Small intestine (tissue), 16 donors: ENCODE results near the gene PLAA. TPM values are rescaled to one million over a fixed set of nuclear protein-coding genes. Genes with fewer than 3 reads are reported as not detected.

Experiments used
- DNase-seq, 2 donors: peaks; one replicate each; pipeline versions ENCODE4 v3.0.0 to v3.0.0-alpha.2; 2013
- FAIRE-seq: peaks from 2 replicates; lab custom pipeline; 2012; peaks lifted over from hg19 to GRCh38; lab: Jason Lieb, UNC
- H3K27ac ChIP-seq, 3 donors: one replicate each; pipeline ENCODE4 v1.5.1; 2013; ENCODE audit warnings: low read length in 2 of 3, mild to moderate bottlenecking in 2 of 3, control low read depth in 1 of 3, inconsistent platforms in 1 of 3, low read depth in 1 of 3, moderate library complexity in 1 of 3
- H3K27me3 ChIP-seq, 3 donors: one replicate each; pipeline ENCODE4 v1.6.1; 2013; ENCODE audit warnings: low read length in 3 of 3, inconsistent platforms in 1 of 3; ENCODE audit not compliant: control insufficient read depth in 3 of 3, insufficient read depth in 3 of 3
- H3K36me3 ChIP-seq, 3 donors: one replicate each; pipeline ENCODE4 v1.6.1; 2013; ENCODE audit warnings: low read length in 3 of 3, inconsistent platforms in 1 of 3, low read depth in 1 of 3, mild to moderate bottlenecking in 1 of 3, moderate library complexity in 1 of 3; ENCODE audit not compliant: control insufficient read depth in 3 of 3, insufficient read depth in 2 of 3
- H3K4me1 ChIP-seq, 3 donors: one replicate each; pipeline ENCODE4 v1.6.1; 2013; ENCODE audit warnings: low read length in 2 of 3, inconsistent platforms in 1 of 3, low read depth in 1 of 3, mild to moderate bottlenecking in 1 of 3, moderate library complexity in 1 of 3; ENCODE audit not compliant: control insufficient read depth in 3 of 3, insufficient read depth in 2 of 3
- H3K4me3 ChIP-seq, 3 donors: one replicate each; pipeline ENCODE4 v1.5.1; 2013; ENCODE audit warnings: low read length in 3 of 3, control low read depth in 1 of 3, inconsistent platforms in 1 of 3, low read depth in 1 of 3, mild to moderate bottlenecking in 1 of 3, moderate library complexity in 1 of 3
- H3K9me3 ChIP-seq, 2 donors: one replicate each; pipeline ENCODE4 v1.6.1; 2013; ENCODE audit warnings: low read depth in 1 of 2, low read length in 1 of 2; ENCODE audit not compliant: control insufficient read depth in 2 of 2, insufficient read depth in 1 of 2
- WGBS, 3 donors: extraction: QIAGEN DNeasy Blood & Tissue Kit; methylation state at CpG; one replicate each; pipeline ENCODE4 v1.1.7; 2013; 5-methylcytosine and 5-hydroxymethylcytosine counted together
- long read RNA-seq, 10 donors: transcript quantifications; one replicate each; lab custom pipeline, GENCODE V29; 2026
- polyA plus RNA-seq, 4 donors: library from polyadenylated mRNA; stranded (reverse) in 3 of 4; unstranded in 1 of 4; fragments of 200-250 nt in 3 of 4; fragments of 120-200 nt in 1 of 4; gene quantifications; one replicate each; pipeline versions ENCODE4 v1.2.1 to v1.2.3, GENCODE V29; 2013
- donor health status: healthy with polysubstance abuse.
- donor health status: control.
- donor health status: control.
- donor health status: Bipolar disorder and iron deficiency.
- donor health status: healthy.

PLAA gene
- polyA plus RNA-seq, result 10 to 100 TPM; 10.1 to 23.7 (median 12.4) TPM
- long read RNA-seq, donor 1, full-length matches to known transcripts, result 4 of 27 reads
- long read RNA-seq, donor 1, partial matches to known transcripts, result 23 of 27 reads
- long read RNA-seq, donor 1, other reads (novel, unspliced or antisense), result 0 of 27 reads
- long read RNA-seq, donor 2, full-length matches to known transcripts, result 2 of 2 reads
- long read RNA-seq, donor 2, partial matches to known transcripts, result 0 of 2 reads
- long read RNA-seq, donor 2, other reads (novel, unspliced or antisense), result 0 of 2 reads
- long read RNA-seq, donor 3, partial matches to known transcripts, result 0 of 1 reads
- long read RNA-seq, donor 3, other reads (novel, unspliced or antisense), result 0 of 1 reads
- long read RNA-seq, donor 4, result 0 reads
- long read RNA-seq, donor 5, full-length matches to known transcripts, result 1 of 1 reads
- long read RNA-seq, donor 5, partial matches to known transcripts, result 0 of 1 reads
- long read RNA-seq, donor 5, other reads (novel, unspliced or antisense), result 0 of 1 reads
- long read RNA-seq, donor 6, full-length matches to known transcripts, result 4 of 4 reads
- long read RNA-seq, donor 6, partial matches to known transcripts, result 0 of 4 reads
- long read RNA-seq, donor 6, other reads (novel, unspliced or antisense), result 0 of 4 reads
- long read RNA-seq, donor 7, full-length matches to known transcripts, result 8 of 8 reads
- long read RNA-seq, donor 7, partial matches to known transcripts, result 0 of 8 reads
- long read RNA-seq, donor 7, other reads (novel, unspliced or antisense), result 0 of 8 reads
- long read RNA-seq, donor 8, full-length matches to known transcripts, result 1 of 1 reads
- long read RNA-seq, donor 8, partial matches to known transcripts, result 0 of 1 reads
- long read RNA-seq, donor 8, other reads (novel, unspliced or antisense), result 0 of 1 reads
- long read RNA-seq, donor 9, result 0 reads
- long read RNA-seq, donor 10, full-length matches to known transcripts, result 4 of 12 reads
- long read RNA-seq, donor 10, partial matches to known transcripts, result 8 of 12 reads
- long read RNA-seq, donor 10, other reads (novel, unspliced or antisense), result 0 of 12 reads

- Histone ChIP-seq H3K9me3 (no peaks in the 10 kb centered on the region), H3K27me3 (no peaks in the 10 kb centered on the region), H3K4me1 (peaks cover 1 to 20% (median 12%) of the 10 kb centered on the region in 3 donors), H3K4me3 (peak within 1 kb of the TSS; percentile 83 to 94 (median 91)), H3K27ac (peak within 1 kb of the TSS; percentile 95 to 100 (median 98)), H3K36me3 (peaks cover 0 to 2% (median 0%) of the 10 kb centered on the region in 3 donors)
- FAIRE-seq (no peak), DNase-seq (peak; percentile 93 to 96)
- 0 to 1% (median 0%) methylated on average over 66 to 76 of the region's 76 CpGs for WGBS, 3 donors
These were observed at the start of gene PLAA for GRCh38 chr9:26946753-26947727. Gene PLAA, minus strand, starts transcription at chr9:26947242. Its CDS starts 197 bp downstream, at chr9:26947045.

DNA sequence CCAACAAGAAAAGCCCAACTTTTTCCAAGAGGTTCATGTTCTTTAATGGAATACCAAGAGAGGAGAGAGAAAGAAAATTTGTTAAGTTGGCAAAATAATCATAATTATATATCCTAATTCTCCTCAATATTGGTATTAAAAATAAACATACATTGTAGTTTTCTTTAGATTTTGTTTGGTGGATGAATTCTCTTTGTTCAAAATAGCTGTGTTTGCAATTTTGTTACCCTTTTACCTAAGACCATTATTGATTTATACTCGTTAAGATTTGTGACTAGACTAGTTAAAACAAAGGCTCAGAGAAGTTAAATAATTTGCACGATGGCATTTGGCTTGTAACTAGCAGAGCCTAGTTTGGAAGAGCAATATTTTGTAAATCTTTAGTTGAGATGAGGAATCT lies 48.8 kb upstream of the PLAA start:
- no peak overlapping the region for H3K4me3 ChIP-seq
- H3K9me3 ChIP-seq, result no peaks in the 10 kb centered on the region
- peaks cover 0 to 33% (median 0%) of the 10 kb centered on the region in 3 donors for H3K36me3 ChIP-seq
- DNase-seq (no peak), FAIRE-seq (no peak)
- no peaks in the 10 kb centered on the region for H3K27me3 ChIP-seq
- no peak overlapping the region for H3K27ac ChIP-seq
- WGBS, 3 donors, result 57 to 80% (median 74%) methylated on average over 2 of the region's 2 CpGs
- no peaks in the 10 kb centered on the region for H3K4me1 ChIP-seq

- no peaks in the 10 kb centered on the region for H3K9me3 ChIP-seq
- WGBS, 3 donors, result 23 to 34% (median 32%) methylated on average over 1 of the region's 1 CpG
- FAIRE-seq (no peak), DNase-seq (no peak)
- H3K36me3 ChIP-seq, result peaks cover 0 to 26% (median 0%) of the 10 kb centered on the region in 3 donors
- no peaks in the 10 kb centered on the region for H3K4me1 ChIP-seq
- no peaks in the 10 kb centered on the region for H3K27me3 ChIP-seq
- H3K27ac ChIP-seq, result no peak overlapping the region
- H3K4me3 ChIP-seq, result no peak overlapping the region
These were observed 36.3 kb upstream of the PLAA start for GRCh38 chr9:26983340-26983739.

GRCh38 chr9:26975728-26976707 lies 29.0 kb upstream of the PLAA start:
- Histone ChIP-seq H3K27me3 (no peaks in the 10 kb centered on the region), H3K4me3 (no peak overlapping the region), H3K4me1 (no peaks in the 10 kb centered on the region), H3K27ac (no peak overlapping the region), H3K36me3 (peaks cover 0 to 14% (median 0%) of the 10 kb centered on the region in 3 donors), H3K9me3 (no peaks in the 10 kb centered on the region)
- WGBS, 3 donors, result 73 to 83% (median 80%) methylated on average over 18 of the region's 18 CpGs
- peak; percentile 46 to 65 for DNase-seq
- no peak for FAIRE-seq

- WGBS, 3 donors, result 79 to 89% (median 83%) methylated on average over 4 of the region's 4 CpGs
- FAIRE-seq (no peak), DNase-seq (no peak)
- H3K27ac ChIP-seq, result no peak overlapping the region
- H3K36me3 ChIP-seq, result peaks cover 0 to 12% (median 0%) of the 10 kb centered on the region in 3 donors
- no peak overlapping the region for H3K4me3 ChIP-seq
- H3K27me3 ChIP-seq, result no peaks in the 10 kb centered on the region
- H3K4me1 ChIP-seq, result no peaks in the 10 kb centered on the region
- H3K9me3 ChIP-seq, result no peaks in the 10 kb centered on the region
These were observed 27.9 kb upstream of the PLAA start for GRCh38 chr9:26974927-26975326.

GRCh38 chr9:26973989-26974388 lies 26.9 kb upstream of the PLAA start:
- Histone ChIP-seq H3K36me3 (peaks cover 0 to 8% (median 0%) of the 10 kb centered on the region in 3 donors), H3K27me3 (no peaks in the 10 kb centered on the region), H3K9me3 (no peaks in the 10 kb centered on the region), H3K4me1 (no peaks in the 10 kb centered on the region), H3K27ac (no peak overlapping the region), H3K4me3 (no peak overlapping the region)
- FAIRE-seq (no peak), DNase-seq (no peak)
- WGBS, 3 donors, result 84 to 94% (median 90%) methylated on average over 5 of the region's 5 CpGs

GRCh38 chr9:26971721-26972120 lies 24.7 kb upstream of the PLAA start:
- FAIRE-seq, result no peak
- H3K27me3 ChIP-seq, result no peaks in the 10 kb centered on the region

More at GRCh38 chr9:26971721-26972120, 24.7 kb upstream of the PLAA start:
- Histone ChIP-seq H3K9me3 (no peaks in the 10 kb centered on the region), H3K4me3 (no peak overlapping the region), H3K36me3 (peaks cover 0 to 8% (median 0%) of the 10 kb centered on the region in 3 donors), H3K27ac (no peak overlapping the region), H3K4me1 (no peaks in the 10 kb centered on the region)
- 79 to 98% (median 95%) methylated on average over 1 of the region's 1 CpG for WGBS, 3 donors
- DNase-seq, result no peak
